Panc1 (cell line): ENCODE data around the gene TM7SF2.

Source experiments
- CTCF ChIP-seq: fragments of 450-650 bp; IDR thresholded peaks from 2 replicates; pipeline ENCODE4 v1.5.1; 2017; ENCODE audit warnings: mild to moderate bottlenecking
- POLR2AphosphoS5 ChIP-seq: IDR thresholded peaks from 2 replicates; pipeline ENCODE4 v1.6.1; 2012; ENCODE audit warnings: mild to moderate bottlenecking, low read depth, low read length, moderate library complexity
- REST ChIP-seq, 2 experiments: IDR thresholded peaks; 2 replicates each; pipeline ENCODE4 v1.6.1; 2011 to 2012; ENCODE audit warnings: low read depth in 2 of 2, control low read depth in 1 of 2, low read length in 1 of 2, mild to moderate bottlenecking in 1 of 2, moderate library complexity in 1 of 2; ENCODE audit not compliant: insufficient read depth in 1 of 2
- TCF7L2 ChIP-seq: IDR thresholded peaks from 2 replicates; pipeline ENCODE4 v1.6.1; 2011; ENCODE audit warnings: mild to moderate bottlenecking, low read depth, low read length, inconsistent platforms

GRCh38 chr11:65095427-65095826 lies 16.2 kb upstream of the TM7SF2 start:
- TF ChIP-seq REST (IDR thresholded peaks at IDR 0.05; ENCODE audit: insufficient read depth in 1 of 2, low read depth in 2 of 2, low read length in 1 of 2) (no peak), CTCF (no peak), POLR2AphosphoS5 (no peak), TCF7L2 (no peak)
